ENCODE measurements around the gene KRT84.

DNA sequence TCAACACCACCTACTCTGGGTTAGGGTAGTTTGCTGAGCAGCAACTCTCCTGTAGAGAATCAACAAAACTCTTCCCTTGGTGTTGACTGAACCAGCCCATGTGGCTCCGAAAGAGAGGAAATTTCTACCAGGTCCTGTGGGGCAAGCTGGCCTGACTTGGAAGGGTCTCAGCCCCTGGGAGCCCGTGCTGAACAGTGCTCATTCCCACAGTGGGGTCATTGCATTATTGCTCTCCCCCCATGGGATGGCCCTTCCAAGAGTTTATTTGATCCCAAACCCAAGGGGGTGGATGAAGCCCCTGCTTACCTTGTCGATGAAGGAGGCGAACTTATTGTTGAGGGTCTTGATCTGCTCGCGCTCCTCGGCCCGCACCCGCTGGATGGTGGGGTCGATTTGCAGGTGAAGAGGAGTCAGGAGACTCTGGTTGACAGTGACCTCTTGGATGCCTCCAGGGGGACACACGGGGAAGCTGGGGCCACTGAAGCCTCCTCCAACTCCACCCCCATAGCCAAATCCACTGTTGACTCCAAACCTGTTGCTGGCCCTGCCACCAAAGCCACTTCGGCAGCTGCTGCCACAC, 48.1 kb upstream of the KRT84 start:
- TF ChIP-seq, protein P1, sequence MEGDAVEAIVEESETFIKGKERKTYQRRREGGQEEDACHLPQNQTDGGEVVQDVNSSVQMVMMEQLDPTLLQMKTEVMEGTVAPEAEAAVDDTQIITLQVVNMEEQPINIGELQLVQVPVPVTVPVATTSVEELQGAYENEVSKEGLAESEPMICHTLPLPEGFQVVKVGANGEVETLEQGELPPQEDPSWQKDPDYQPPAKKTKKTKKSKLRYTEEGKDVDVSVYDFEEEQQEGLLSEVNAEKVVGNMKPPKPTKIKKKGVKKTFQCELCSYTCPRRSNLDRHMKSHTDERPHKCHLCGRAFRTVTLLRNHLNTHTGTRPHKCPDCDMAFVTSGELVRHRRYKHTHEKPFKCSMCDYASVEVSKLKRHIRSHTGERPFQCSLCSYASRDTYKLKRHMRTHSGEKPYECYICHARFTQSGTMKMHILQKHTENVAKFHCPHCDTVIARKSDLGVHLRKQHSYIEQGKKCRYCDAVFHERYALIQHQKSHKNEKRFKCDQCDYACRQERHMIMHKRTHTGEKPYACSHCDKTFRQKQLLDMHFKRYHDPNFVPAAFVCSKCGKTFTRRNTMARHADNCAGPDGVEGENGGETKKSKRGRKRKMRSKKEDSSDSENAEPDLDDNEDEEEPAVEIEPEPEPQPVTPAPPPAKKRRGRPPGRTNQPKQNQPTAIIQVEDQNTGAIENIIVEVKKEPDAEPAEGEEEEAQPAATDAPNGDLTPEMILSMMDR (IDR thresholded peaks at IDR 0.05 in 4 of 5, conservative IDR thresholded peaks at IDR 0.05 in 1 of 5), result no peak
- TF ChIP-seq POLR2A (IDR thresholded peaks at IDR 0.05), result no peak

Measured in gastrocnemius medialis (tissue), 4 donors.